ENCODE measurements around the gene MSANTD2.

DNA sequence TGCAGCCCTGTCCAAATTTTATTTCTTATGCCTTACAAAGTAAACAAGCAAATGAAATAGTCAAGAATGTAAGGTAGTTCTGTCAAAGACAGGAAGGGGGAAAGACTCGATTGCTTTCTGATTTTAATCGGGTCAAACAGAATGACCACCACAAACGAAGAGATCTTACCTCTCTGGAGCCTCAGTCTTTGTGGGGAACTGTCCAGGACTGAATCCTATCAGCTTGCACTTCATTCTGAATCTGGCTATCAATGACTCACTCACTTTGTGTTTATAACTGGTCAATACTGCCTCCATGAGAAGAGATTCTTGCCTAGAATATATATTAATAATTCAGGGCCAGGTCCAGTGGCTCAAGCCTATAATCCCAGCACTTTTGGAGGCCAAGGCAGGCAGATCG lies 17.2 kb downstream of the MSANTD2 start:
- no peak for TF ChIP-seq GATA2 (IDR thresholded peaks at IDR 0.05; ENCODE audit: low read depth, low read length)
- no peak for TF ChIP-seq GATA3 (IDR thresholded peaks at IDR 0.05; ENCODE audit: low read depth, low read length)

All from SH-SY5Y (cell line).